GM21526 (cell line): Measurements from ENCODE around the gene KCNE4.

Experiments
- ATAC-seq: cut with Tn5 transposase; IDR thresholded peaks from one replicate; pipeline ENCODE4 v1.9.1; 2021; ENCODE audit warnings: moderate library complexity; ENCODE audit not compliant: unreplicated experiment, low FRiP score

KCNE4 gene

DNA sequence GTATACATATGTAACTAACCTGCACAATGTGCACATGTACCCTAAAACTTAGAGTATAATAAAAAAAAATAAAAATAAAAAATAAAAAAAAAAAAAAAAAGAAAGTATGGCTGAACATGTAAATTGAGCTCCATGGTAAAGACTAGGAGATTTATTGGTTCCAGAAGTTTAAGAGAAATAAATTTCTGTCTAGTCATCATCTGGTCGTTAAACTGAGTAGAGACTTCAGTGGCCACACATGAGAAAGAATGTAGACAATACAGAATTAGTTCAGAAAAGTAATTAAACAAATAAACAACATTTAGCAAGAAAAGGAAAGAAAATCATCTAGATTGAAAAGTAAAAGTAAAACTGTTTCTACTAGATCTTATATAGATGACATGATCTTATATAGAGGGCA is 12.4 kb upstream of the KCNE4 start:
- ATAC-seq, result no peak

DNA sequence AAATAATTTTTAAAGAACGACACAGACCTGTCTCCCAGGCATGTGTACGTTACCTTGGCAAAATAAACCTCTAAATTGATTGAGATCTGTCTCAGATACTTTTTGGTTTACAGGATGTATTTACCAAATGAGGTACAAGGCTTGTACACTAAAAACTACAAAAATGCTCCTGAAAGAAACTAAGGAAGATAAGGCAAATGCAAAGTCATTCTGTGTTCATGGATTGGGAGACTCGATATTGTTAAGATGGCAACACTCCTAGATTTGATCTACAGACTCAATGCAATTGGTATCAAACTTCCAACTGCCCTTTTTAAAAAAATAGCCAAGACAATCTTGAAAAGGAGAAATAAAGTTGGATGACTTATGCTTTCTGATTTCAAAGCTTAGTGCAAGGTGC is 11.5 kb upstream of the KCNE4 start:
- ATAC-seq, result no peak

DNA sequence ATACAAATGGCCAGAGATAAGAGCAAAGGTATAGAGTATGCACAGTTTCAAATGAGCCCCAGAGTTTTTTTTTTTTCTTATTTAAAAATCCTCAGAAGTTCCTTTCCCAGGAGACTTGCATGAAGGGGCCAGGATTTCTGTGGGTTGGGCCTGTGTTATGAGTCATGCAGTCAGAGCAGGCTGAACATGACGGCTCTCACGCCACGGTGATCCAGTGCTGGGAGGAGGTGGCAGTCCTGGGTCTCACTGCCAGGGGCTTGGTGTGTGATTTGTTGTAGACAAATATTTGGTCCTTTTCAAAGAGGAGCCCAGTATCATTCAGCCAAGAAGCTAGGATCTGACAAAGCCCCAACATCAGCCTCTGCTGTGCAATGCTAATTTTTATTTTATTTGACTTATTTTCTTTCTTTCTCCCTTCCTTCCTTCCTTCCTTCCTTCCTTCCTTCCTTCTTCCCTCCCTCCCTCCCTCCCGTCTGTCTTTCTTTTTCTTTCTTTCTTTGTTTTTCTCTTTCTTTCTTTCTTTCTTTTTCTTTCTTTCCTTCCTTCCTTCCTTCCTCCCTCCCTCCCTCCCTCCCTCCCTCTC is 10.4 kb upstream of the KCNE4 start:
- ATAC-seq, result no peak

DNA sequence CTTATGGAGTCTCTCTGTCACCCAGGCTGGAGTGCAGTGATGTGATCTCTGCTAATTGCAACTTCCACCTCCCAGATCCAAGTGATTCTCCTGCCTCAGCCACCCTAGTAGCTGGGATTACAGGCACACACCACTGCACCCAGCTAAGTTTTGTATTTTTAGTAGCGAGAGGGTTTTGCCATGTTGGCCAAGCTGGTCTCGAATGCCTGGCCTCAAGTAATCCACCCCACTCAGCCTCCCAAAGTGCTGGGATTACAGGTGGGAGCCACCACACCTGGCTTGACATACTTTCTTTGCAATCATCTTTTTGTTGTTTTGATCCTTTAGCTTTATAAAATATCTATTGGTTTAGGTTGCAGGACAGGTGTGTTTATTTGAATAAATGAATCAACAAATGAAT is 9.7 kb upstream of the KCNE4 start:
- no peak for ATAC-seq

DNA sequence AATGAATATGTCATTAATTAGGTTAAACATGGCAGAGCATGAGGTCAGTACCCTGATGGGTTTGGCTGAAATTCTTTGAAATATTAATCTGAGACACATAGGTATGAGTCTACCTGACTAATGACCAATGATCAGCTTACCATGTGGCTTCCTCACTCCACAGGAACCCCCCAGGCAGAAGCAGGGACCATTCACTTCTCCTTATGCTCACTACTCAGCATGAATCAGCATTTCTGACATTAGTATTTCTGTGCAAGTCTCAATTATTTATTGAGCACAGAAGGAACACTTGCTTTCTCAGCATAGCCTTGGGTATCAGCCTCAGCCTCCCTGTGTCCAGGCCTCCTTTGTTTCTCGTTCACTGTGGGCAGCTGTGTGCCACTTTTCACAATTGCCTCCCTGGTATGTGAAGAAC is 9.3 kb upstream of the KCNE4 start:
- no peak for ATAC-seq

DNA sequence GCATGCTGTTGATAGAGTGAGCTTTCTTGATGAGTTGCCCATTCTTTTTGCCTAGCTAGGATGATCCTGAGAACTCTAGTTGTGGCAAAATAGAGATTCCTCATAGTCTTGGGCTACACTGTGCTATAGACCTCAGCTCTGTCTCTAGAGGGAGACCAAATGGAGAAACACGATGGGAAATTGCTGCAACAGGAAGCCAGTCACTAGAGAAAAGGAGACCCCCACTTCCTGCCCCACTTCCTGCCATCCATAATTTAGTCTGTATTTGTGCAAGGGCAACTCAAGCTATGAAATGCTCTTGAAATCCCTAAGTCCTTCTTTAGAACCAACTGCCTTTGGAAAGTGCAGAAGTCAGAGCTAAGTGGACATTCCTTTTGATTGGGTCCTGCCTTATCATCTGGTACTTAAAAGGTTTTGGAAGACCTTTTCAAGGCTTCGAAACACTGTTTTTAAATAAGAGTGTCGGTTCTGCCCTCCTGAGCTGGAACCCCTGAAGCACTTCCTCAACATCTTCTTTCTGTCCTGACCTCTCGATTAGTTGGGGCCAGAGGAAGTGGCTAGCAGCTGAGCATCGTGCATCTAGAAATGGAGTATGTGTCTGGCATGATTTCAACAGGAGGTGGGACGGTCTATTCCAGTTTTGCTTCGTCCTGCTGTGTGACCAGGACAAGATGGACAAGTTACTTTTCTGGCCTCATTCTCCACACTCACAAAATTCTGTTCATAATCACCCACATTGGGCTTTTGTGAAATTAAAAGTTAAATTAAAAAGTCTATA is 8.6 kb upstream of the KCNE4 start:
- ATAC-seq, result no peak

DNA sequence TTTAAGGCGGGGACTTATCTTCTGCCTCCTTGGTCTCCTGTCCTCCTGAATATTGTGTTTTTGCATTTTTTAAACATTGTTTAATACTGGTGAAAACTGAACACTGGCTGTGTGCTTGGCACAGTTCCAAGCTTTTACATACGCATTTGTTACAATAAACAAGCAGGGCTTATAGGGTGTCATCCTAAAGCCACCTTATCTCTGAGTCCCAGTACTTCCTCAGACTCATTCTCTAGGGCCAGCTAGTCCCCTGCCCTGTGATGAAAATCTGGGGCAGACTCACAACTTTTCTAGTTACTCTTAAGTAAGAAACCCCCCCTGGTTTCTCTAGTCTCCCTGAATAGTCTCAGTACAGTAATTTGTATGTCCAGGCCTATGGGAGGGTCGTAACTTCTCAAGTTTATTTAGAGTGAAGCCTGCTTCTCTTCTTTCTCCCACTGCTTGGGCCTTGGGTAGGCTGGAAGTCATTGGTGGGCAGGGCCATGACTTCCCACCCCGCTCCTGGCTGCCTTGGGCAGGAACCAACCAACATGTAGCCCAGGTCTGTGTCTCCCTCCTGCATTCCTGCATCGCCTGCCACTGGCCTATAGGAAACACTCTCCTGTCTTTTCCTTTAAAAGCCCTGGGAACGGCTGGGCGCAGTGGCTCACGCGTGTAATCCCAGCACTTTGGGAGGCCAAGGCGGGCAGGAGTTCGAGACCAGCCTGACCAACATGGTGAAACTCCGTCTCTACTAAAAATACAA is 7.7 kb upstream of the KCNE4 start:
- no peak for ATAC-seq

DNA sequence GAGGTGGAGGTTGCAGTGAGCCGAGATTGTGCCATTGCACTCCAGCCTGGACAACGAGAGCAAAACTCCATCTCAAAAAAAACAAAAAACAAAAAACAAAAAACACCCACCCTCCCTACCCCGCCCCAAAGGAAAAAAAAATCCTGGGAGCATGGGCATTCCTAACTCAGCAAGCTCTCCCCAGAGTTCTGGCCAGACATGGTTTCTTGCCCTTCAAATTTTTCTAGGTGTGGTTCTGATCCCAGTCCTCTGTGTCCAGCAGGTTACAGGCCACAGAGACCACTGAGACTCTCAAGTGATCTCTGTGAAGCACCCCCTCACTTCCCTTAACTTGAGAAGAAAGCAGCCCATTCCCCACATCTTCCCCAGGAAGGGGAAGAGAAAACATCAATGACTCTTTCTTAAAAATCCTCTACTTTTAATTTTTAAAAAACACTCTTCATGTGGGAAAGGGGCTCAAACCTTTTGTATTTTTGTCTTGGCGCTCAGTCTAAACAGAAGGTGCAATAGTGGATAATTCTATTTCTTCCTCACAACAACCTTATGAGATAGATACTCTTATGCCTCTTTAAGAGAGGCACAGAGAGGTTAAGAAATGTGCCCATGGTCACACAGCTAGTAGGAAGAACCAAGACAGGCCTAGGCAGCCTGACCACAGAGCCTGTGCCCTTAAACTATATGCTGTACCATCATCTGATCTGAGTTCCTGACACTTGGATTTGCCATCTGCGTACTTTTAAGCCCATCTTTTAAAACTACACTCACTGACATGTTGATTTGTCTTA is 6.9 kb upstream of the KCNE4 start:
- ATAC-seq, result no peak

DNA sequence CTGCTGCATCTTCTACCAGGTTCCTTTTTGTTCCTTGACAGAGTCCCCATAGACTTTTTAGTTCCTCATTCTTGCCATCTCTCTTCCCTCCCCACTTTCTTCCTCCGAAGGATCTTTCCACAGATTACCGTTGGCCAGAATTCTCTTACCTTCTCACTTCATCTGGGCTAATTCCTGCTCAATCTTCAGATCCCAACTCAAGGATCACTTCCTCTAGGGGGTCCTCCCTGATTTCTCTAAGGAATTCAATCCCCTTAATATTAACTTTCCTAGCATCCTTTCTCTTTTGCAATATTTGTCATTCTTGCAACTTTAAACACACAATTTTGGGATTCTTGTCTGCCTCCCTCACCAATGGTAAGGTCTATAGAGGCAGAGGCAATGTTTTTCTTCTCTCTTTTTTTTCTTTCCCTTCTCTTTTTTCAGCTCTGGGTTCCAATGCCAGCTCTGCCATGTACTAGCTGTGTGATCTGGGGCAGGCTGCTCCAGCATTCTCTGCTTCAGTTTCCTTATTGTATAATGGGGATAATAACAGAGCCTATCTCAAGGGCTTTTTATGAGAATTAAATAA is 5.4 kb upstream of the KCNE4 start:
- ATAC-seq, result no peak

DNA sequence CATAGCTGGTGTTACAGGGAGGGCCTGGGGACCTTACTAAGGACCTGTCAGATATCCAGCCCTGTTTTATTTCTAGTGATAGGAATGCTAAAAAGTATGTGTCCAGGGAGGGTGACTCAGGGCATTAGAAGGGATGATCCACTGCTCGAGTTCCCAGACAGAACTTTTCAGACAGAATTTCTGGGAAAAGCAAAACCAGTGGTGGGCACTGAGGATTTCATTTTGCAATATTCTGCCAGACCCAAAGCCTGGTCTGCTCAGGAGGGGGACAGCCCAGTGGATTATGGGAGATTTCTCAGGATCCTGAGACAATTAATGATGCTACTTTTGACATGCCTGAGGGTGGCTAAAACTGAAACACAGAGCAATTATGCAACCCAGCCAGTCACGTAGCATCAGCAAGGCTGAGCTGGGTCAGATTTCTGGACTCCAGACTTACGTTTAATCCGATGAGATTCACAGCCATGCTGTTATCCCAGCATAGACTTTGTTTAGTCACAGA is 4.7 kb upstream of the KCNE4 start:
- ATAC-seq, result no peak

DNA sequence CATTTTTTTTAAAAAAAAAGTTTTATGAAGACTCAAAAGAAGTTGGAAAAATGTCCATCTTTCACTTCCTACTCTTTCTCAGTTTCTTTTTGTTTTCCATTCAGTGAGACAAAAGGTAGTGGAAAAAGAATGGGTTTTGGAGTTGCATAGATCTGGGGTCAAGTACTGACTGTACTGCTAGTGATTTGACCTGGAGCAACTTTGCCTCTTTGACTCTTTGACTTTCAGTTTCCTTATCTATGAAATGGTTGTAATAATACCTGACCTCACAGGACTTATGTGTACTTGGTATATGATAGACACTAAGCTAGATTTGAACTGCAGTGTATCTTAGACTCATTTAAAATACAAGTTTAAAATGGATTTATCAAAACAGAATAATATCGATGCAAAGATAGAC is 3.5 kb upstream of the KCNE4 start:
- peak; percentile 59 for ATAC-seq

DNA sequence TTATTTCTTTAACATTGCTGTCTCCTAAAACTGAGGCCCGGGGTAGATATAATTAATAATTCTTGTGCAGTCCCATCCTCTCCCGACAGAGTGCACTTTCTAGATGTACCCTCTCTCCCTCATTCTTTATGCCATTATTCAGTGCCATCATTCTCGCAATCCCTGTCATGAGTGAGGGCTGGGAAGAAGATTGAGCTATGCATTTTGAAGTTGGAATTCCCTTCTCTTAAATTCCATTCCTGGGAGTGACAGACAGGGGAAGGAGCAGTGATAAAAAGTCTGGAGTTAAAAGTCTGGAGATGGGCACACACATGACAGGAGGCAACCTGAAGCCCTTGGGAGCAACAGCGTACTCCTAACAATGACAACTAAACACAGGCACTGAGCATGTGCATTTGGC is 2.6 kb upstream of the KCNE4 start:
- ATAC-seq, result no peak

DNA sequence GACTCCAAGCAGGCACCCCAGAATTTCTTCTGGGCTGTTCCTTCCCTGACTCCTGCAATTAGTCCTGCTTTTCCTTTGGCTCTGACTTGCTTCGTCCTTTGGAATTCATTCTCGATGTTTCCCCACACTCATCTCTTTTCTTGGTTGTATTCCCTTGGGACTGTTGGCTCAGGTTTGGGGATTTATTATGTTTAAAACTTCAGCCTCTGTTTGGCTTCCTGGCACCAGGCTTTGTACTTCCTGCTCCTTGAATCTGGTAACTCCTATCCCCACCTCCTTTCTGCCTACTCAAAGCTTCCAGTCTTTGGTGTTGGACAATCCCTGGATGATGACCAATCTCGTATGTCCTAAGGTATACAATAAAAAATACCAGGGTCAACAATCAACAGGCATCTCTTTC is 1.8 kb upstream of the KCNE4 start:
- ATAC-seq, result no peak

DNA sequence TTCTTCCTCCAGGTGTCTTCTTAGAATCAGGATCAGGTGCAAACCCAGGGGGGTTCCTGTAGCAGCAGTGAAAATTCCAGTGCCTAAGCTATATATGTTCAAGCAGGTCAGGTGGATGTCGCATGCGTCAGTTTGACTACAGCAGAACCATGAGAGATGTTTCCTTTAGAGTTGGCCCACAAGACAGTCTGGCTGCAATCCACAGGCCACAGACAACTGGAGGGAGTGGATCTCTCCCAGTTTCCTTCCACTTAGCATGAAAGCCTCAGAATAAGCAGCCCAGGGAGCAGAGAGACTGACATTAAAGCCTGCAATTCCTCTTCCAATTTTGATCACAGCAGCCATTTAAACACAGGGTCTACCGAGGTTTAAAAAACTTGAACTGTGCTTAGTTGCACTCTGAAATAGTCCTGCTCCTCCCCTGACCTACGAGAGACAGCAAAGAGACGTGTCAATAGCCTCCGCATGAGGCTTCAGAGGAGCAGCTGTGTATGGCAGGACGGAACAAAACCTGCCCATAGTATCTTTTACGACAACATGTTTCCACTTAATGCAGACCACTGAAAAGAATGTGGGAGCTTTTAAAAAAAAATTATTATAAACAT is 988 bp upstream of the KCNE4 start:
- ATAC-seq, result no peak

DNA sequence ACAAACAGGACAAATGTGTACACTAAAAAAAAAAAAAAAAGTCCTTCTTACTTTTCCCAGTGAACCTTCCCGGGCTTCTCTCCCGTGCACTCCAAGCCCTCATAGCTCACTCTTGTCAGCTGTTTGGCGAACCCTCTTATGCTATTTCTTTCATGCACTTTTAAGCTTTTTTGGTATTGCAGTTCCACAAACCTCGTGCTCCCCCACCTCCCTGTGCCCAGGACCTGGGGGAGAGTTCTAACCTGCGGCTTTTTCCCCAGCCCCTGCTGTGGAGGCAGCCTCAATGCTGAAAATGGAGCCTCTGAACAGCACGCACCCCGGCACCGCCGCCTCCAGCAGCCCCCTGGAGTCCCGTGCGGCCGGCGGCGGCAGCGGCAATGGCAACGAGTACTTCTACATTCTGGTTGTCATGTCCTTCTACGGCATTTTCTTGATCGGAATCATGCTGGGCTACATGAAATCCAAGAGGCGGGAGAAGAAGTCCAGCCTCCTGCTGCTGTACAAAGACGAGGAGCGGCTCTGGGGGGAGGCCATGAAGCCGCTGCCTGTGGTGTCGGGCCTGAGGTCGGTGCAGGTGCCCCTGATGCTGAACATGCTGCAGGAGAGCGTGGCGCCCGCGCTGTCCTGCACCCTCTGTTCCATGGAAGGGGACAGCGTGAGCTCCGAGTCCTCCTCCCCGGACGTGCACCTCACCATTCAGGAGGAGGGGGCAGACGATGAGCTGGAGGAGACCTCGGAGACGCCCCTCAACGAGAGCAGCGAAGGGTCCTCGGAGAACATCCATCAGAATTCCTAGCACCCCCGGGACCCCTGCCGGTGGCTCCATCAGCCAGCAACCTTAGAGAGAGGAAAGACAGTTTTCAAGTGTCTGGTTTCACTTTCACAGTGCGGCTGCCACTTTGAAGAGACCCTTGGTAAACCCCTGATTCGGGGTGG is 826 bp downstream of the KCNE4 start:
- no peak for ATAC-seq

DNA sequence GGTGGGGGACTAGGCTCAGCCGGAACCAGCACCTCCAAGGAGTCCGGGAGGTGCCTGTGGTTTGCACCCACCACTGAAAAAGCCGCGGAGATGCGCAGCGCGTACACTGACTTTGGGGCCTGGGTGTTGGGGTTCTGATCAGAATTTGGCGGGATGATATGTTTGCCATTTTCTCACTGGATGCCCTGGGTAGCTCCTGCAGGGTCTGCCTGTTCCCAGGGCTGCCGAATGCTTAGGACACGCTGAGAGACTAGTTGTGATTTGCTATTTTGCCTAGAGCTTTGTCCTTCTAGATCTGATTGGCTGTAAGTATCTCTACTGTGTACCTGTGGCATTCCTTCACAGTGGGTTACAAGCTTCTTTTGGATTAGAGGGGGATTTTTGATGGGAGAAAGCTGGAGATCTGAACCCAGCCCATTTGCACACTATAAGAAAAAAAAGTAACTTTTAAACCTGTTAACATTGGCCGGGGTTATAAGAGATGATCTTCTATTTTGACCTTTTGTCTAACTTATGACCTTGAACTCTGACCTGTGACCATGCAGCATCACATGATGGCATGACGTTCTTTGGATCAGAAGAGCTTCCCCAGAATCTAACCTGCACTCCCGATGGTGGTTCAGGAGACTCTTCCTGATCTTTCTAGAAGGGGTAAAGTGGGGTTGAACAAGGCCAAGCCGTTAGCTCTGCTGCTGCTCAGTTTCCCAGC is 1.6 kb downstream of the KCNE4 start:
- no peak for ATAC-seq

DNA sequence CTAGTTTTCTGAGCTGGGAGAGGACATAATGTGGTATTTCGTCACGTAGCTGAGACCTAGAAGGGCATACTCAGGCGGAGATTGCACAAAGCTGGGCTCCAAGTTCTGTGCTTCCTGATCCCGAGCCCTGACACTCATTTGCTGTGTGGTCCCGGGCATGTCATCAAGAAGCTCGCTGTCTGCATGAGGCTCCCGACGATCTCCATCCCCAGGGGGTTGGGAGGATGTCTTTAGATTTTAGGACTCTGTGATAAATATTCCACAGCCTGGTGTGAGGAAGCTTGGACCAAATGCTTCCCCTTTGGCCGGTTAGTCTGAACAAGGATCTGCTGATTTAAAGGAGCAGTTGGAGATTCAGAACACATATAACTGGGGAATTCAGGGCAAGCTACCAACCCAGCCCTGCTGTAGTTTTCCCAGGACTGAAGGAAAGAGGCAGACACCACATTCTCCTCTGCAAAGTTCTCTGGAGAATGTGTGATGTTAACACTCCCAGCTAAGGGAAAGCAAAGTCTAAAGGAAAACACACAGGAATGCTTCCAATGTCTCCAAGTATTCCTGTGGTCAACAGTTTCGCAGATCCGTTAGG is 2.3 kb downstream of the KCNE4 start:
- no peak for ATAC-seq

DNA sequence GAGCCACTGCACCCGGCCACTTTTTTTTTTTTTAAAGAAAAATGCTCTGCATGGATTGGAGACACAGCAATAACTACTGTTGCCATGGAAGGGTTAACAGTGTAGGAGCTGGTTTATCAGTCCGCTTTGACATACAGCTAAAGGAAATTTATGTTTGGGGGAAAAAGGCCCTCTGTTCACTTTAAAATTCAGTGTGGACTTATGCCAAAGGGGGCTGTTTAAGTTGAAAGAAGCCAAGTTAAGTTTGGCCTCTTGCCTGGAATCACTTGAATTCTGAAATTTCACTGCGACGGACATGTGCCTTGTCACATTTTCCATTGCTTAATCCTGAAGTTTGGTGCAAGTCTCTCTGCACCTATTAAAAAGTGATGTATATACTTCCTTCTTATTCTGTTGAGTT is 3.1 kb downstream of the KCNE4 start:
- ATAC-seq, result no peak
